HG03520 (cell line): ENCODE measurements around the gene PERM1.
"Not testable (repeated sequence)": the region's sequence is repeated elsewhere in the genome, so short reads cannot be mapped to it uniquely, and the experiment has no call there.

Source experiments
- ATAC-seq: cut with Tn5 transposase; IDR thresholded peaks from one replicate; pipeline ENCODE4 v1.9.1; 2021; ENCODE audit warnings: mild to moderate bottlenecking, moderate library complexity; ENCODE audit not compliant: unreplicated experiment

Gene PERM1, protein sequence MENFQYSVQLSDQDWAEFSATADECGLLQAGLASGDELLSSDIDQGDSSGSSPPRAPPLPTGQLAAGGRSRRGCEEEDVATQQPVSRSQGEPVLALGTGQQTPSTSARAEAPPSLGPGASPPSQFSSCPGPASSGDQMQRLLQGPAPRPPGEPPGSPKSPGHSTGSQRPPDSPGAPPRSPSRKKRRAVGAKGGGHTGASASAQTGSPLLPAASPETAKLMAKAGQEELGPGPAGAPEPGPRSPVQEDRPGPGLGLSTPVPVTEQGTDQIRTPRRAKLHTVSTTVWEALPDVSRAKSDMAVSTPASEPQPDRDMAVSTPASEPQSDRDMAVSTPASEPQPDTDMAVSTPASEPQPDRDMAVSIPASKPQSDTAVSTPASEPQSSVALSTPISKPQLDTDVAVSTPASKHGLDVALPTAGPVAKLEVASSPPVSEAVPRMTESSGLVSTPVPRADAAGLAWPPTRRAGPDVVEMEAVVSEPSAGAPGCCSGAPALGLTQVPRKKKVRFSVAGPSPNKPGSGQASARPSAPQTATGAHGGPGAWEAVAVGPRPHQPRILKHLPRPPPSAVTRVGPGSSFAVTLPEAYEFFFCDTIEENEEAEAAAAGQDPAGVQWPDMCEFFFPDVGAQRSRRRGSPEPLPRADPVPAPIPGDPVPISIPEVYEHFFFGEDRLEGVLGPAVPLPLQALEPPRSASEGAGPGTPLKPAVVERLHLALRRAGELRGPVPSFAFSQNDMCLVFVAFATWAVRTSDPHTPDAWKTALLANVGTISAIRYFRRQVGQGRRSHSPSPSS

DNA sequence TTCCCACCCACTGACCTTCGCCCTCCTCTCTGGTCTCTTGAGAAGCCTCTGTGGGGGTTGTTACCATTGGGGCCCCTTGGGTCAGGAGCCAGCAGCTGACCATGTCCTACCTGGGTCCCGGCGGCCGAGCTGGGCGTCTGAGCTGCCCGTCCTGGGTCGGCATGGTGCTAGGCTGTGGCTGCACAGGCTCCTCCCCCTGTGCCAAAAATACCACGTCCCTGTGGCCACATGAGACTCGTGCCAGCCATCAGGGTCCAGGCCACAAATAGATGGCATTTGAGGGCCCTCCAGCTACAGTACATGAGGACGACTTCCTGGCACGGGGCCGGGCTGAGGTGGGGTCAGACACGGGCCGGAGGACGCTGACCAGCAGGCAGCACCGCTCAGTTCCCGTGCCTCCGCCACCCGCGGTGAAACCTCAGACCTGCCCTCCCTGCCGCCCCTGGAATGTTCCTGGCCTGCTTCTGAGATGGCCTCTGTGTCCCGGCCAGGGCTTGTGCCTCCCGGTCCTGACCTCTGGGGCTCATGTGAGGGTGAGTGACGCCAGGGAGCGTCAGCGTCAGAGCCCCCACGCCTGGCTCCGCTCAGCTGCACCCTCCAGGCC is at the start of gene PERM1:
PERM1 (minus strand) TSS at position 139 of the 604 bp plus-strand sequence. CDS start 1,064 bp downstream, outside the sequence.
- no peak for ATAC-seq

DNA sequence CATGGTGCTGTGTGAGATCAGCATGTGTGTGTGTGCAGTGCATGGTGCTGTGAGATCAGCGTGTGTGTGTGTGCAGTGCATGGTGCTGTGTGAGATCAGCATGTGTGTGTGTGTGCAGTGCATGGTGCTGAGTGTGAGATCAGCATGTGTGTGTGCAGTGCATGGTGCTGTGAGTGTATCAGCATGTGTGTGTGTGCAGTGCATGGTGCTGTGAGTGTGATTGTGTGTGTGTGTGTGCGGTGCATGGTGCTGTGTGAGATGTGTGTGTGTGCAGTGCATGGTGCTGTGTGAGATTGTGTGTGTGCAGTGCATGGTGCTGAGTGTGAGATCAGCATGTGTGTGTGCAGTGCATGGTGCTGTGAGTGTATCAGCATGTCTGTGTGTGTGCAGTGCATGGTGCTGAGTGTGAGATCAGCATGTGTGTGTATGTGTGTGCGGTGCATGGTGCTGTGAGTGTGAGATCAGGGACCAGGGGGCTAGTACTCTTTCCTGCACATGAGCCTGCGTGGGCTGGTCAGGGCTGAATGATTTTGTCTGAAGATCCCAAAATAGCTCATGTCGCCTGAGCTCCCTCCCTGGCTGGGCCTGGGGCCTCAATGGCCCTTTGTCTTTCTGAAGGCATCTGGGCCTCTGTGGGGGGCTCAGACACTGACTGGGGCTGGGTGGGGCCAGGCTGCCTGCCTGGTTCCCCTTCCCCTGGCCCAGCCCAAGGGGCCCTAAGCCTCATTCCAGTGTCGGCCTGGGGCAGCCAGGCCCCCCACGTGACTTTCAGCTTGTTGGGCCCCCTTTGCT is 49.2 kb upstream of the PERM1 start:
- not testable (repeated sequence) for ATAC-seq

DNA sequence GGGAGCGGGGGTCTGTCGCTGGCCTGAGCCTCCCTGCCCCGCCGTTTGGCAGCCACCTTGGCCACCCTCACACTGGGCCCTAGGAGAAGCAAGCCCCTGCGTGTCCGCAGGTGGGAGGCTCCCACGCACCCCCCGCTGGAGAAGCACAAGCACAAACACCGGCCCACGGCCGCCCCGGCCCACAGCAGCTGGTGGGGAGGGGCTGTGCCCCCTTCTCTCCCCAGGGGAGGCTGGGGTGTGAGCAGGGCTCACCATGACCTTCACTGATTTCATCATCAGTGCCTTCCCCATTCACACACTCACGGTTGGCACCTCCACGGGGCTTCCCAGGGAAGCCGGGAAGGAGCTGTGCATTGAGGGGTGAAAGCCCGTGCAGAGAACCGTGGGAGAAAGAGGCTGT is 45.9 kb upstream of the PERM1 start:
- ATAC-seq = no peak

DNA sequence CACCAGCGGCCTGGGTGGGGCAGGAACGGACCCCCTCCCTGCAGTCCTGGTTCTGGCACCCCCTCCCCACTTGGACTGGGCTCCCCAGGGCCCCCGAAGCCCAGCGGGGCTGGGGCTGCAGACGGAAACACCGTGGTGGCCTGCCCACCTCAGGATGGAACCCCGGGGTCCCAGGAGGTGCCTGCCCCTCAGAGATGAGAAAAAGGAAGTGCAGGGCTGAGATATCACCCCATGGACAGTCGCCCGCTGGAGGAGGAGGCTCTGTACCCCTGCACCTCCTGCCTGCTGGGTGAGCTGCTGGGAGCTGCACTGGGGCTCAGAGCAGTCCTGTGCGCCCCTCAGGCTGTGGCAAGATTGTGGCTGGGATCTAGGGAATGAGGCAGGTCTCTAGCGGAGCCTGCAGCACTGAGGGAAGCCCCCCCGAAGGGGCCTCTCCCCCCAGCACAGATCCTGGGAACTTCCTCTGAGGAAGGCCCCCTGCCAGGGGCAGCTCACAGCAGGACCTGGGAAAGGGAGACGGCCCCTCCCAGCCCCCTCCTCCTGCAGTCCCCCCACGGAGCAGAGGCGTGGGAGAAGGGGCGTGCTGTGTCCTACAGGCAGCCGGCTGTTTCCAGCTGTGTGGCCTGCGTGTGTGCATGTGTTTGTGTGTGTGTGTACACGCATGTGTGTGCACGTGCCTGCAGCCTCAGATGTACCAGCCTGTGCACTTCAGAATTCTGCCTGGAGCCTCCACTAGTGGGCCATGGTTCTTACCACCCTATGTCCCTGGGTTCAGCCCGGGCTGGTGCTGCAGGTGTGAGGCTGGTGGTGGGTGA is 44.9 kb upstream of the PERM1 start:
- no peak for ATAC-seq

DNA sequence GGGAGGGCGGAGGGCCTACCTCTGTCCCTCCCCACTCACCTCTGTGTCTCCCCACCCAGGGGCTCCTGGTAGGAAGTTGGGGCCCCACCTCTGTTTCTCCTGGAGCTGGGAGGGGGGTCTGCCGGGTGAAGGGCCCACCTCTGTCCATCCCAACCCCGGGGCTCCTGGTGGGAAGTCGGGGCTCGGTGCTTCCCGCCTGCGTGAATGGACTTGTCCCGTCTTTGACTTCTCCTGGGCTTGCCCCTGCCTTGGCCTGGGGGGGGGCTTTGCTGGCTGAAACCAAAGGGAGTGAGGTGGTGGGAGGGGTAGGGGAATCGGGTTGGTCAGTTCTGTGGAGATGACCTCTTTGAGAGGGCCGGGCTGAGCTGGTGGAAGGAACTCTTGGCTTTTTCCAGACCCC is 43.8 kb upstream of the PERM1 start:
- no peak for ATAC-seq

DNA sequence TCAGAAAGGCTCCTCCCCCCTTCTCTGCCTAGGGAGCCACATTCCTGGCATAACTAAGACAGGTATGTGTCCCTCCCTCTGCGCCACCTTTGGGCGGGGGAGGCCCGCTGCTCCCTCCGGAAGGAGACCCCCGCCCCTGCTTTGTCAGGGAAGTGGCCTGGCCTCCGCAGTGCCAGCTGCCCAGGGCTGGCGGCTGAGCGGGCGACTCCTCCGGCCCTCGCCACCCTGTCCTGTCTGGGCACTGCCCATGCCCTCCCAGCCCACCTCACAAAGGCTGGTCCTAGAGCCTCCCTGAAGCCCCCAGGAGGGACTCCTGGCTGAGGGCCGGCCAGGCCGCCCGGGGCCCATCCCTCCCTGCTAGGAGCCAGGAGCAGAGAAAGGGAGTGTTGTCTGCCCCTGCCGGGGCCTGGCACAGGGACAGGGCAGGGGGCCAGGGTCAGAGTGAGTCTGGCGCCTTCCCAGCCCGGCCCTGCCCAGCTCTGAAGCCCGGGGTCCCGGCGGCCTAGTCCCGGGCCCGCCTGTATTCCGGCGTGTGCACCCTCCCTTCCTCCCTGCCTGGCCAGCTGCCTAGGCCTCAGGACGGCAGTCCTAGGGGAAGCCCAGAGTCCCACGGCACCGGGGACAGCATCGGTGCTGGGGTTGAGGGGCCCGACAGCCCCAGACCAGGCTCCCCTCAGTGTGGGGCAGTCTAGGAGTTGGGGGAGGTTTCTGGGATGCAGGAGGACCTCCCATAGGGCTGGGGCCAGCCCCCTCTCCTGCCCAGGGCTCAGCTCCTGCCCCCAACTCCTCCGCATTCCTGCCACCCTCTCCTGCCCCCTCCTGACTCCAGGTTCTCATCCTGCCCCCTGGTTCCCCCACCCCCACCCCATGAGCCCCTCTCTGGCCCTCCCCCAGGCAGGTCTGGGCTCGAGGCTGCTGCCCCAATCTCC is 43.1 kb upstream of the PERM1 start:
- ATAC-seq = no peak

DNA sequence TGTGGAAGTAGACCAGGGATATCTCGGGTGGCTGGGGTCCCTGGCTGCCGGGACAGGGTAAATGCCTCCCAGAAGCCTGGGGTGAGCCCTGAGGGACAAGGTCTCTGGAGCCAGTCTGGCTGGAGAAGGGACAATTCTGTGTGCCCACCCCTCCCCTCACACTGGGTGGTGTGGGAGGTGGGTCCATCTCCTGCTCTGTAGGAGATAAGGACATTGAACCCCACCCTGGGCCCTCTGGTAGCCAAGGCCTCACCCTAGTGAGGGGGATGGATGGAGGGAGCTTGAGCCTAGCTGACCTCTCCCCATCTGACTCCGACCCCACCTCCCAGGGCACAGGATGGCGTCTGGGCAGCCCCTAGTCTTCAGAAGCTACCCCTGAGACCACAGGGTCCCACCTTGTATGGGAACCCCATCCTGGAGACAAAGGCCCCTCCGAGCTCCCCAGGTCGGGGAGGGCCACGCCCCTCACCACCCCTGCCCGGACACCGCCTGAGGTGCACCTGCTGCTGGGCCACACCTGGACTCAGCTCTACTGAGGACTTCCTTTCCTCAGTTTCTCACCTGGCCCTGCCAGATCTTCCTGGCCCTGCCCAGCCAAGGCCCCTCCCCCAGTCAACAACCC is 42.4 kb upstream of the PERM1 start:
- ATAC-seq = no peak

DNA sequence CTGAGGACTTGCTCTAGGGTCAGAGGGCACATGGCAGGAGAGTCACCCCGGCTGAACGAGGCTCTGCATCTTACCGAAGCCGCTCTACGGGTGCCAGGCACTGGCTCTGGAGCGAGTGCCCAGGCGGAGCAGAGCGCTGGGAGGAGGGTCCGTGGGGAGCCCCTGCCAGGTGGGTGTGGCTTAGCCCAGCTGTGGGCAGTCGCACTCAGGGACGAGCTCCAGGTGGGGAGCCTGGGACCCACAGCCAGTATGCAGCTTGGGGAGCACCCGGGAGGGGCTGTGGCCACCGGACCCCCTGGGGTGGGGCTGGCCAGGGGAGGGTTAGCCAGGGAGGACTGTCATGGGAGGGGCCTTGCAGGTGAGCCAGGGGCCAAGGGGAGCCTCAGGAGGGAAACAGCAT is 41.8 kb upstream of the PERM1 start:
- ATAC-seq = no peak

DNA sequence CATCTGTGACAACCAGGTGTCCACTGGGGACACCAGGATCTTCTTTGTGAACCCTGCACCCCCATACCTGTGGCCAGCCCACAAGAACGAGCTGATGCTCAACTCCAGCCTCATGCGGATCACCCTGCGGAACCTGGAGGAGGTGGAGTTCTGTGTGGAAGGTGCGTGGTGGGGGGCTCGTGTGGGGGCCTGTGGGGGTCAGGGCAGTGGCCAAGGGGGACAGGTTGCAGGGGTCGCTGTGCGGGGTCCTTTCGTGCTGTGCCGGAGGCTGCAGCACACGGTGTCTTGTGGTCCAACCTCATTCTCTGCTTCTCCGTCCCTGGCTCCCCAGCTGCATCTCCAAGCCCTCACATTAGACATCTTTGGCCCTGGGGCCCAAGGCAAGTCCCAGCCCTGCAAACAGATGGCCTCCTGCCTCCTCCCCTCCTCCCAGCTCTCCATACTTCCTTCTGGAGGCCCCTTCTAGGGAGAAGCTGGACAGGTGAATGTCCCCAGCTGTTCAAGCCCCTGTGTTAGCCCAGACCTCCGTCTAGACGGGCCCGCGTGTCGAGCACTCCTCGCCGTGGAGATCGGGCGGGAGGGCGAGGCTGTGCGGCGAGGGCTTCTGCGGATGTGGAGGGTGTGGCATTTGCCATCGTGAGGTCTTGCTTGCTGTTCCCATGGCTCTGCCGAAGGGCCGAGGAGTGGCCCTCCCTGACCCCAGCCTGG is 40.6 kb upstream of the PERM1 start:
- ATAC-seq = no peak

DNA sequence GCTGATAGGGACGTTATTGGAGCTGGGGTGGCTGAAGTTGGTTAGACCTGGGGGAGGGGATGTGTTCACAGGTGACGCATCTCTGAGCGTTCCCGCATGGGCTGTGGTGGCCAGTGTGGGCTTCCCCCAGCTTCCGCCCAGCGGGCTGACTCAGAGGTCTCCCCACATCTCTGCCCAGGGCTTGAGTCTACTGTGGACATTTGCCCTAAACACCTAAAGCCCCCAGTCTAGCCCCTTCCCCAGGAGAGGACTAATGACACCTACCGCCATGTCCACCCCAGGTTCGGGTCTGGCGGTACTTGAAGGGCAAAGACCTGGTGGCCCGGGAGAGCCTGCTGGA is 40.0 kb upstream of the PERM1 start:
- no peak for ATAC-seq

DNA sequence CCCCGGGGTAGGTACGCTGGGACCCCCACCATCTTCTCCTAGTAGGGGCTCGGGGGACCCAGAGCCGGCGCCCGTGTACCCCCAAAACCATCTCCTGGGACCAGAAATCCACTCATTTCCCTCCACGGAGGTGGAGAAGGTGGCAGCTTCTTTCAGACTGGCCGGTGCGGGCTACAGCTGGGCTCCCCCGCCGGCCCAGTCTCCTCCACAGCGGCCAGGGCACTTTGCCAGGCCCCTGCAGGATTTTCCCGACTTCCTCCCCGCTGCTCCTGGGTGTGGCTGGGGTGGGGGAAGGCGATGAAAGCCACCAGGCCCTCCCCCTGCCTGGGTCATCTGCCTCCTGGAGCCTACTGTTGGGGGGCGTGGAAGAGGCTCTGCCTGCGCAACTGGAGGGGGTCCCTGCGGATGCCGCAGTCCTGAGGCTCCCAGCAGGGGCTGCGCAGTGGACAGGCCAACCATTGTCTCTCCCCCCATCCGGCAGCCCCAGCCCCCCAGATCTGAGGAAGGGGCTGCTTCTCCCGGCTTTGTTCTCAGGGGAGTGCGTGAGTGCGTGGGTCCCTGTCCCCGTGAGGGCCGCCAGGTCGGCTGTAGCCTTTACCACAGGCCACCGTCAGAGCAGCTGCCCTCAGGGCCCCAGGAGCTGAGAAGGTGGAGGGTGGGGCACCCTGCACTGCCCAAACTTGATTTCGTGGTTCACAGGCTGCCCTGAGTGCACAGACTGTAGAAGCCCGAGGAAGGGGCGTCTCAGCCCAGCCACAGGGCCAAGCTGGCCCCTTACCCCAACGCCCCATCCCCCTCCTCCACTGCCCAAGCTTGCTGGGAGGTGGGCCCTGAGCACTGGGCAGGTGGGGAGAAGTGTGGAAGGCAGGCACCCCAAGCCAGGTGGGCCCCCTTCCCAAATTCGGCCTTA is 39.4 kb upstream of the PERM1 start:
- no peak for ATAC-seq

DNA sequence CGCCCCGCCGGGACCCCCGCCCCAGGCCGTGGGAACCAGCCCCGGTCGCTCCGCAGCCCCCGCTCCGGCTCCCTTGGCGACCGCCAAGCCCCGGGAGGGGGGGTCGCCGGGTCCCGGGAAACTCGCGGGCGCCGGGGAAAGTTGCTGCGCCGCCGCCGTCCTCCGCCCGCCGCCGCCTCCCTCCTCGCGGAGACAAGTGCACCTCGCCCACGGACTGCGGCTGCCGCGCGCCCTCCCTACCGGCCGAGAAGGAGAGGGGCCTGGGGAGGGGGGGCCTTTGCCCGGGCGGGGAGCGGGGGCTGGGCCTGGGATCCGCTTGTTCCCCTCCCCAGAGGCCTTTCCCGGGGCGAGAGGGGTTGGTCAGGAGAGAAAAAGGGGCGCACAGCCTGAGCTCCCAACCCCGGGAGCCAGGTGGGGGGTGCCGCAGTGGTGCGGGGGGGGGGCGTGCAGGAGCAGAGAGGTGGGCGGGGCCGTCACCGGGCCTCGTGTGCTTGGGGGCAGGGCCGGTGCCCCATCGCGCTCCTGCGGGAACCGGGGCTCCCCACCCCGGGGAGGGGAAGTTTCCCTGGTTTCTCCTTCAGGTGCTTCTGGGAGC is 38.6 kb upstream of the PERM1 start:
- ATAC-seq = peak; percentile 5

DNA sequence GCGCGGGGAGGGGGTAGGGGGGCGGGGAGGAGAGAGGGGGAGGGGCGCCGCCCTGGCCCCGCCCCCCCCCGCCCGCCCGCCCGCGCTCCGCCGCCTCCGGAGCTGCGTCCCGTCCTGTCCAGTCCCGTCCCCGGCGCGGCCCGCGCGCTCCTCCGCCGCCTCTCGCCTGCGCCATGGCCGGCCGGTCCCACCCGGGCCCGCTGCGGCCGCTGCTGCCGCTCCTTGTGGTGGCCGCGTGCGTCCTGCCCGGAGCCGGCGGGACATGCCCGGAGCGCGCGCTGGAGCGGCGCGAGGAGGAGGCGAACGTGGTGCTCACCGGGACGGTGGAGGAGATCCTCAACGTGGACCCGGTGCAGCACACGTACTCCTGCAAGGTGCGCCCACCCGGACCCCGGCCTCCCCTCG is 38.1 kb upstream of the PERM1 start, which contains the start of gene AGRN:
AGRN (plus strand) TSS at position 121 of the 405 bp plus-strand sequence; CDS start at position 174, 53 bp downstream.
- peak; percentile 31 for ATAC-seq

DNA sequence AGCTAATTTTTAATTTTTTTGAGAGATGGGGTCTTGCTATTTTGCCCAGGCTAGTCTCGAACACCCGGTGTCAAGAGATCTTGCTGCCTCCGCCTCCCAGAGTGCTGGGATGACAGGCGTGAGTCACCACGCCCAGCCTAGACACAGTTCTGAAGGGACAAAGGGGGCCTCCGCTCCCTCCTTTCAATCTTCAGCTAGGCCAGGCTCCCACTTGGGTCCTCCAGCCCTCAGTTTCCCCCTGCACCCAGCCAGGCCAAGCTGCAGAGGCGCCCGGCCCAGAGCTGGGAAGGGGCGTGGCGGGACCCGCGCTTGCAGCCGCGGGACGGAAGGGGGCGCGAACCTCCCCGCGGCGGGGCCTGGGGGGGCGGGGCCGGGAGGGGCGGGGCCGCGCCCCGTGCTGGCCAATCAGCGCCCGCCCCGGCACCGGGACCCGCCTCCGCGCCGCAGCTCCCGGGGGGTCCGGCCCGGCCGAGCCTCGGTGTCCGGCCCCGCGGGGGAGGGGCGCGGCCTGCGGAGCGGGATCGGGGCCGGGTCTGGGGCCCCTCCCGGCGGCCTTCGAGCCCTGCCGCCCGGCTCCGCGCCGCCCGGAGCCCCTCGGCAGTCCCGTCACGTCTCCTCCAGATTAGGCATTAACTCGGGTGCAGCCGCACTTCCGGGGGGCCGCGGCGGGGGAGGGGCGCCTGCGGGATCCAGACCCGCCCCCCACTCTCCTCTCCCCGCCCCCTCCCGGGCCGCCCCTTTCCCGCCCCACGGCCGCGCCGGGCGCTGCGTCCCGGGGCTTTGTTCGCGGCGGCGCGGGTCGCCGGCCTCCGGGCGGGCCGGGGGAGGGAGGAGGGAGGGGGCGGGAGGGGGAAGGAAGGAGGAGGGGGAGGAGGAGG is 37.5 kb upstream of the PERM1 start:
- peak; percentile 64 for ATAC-seq

DNA sequence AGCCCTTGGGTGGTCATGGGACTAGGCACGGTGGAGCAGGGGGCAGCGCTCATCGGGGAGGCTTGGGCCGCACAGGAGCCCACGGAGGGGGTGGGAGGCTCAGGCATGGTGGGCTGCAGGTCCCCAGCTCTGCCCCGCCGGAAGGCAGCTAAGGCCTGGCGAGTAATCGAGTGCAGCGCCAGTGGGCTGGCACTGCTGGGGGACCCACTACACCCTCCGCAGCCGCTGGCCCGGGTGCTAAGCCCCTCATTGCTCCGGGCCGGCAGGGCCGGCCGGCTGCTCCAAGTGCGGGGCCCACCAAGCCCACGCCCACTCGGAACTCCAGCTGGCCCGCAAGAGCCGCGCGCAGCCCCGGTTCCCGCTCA is 36.4 kb upstream of the PERM1 start:
- ATAC-seq = not testable (repeated sequence)
